ENCODE measurements around the gene CYP4F12.

The CYP4F12 gene

GRCh38 chr19:15672580-15673175 lies at the start of gene CYP4F12:
Gene CYP4F12 (plus strand): TSS chr19:15673087. CDS start chr19:15673530, 443 bp downstream.
- DNase-seq (ENCODE audit: low read depth), result peak; percentile 17
- no peak within 1 kb of the TSS for H3K4me3 ChIP-seq (ENCODE audit: low read length)
- no peak for TF ChIP-seq CTCF (conservative IDR thresholded peaks at IDR 0.05; ENCODE audit: low read length)

- no peak for DNase-seq (ENCODE audit: low read depth)
- H3K4me3 ChIP-seq (ENCODE audit: low read length), result no peak overlapping the region
- TF ChIP-seq CTCF (conservative IDR thresholded peaks at IDR 0.05; ENCODE audit: low read length), result no peak
Observed at GRCh38 chr19:15623711-15624318, 49.1 kb upstream of the CYP4F12 start.

GRCh38 chr19:15628236-15629002 lies 44.5 kb upstream of the CYP4F12 start:
- TF ChIP-seq CTCF (conservative IDR thresholded peaks at IDR 0.05; ENCODE audit: low read length), result no peak

GRCh38 chr19:15629003-15629880 lies 43.6 kb upstream of the CYP4F12 start:
- TF ChIP-seq CTCF (conservative IDR thresholded peaks at IDR 0.05; ENCODE audit: low read length), result peak; percentile 75
- H3K4me3 ChIP-seq (ENCODE audit: low read length), result no peak overlapping the region
- peak; percentile 42 for DNase-seq (ENCODE audit: low read depth)

More at GRCh38 chr19:15628236-15629002, 44.5 kb upstream of the CYP4F12 start:
- no peak for DNase-seq (ENCODE audit: low read depth)
- H3K4me3 ChIP-seq (ENCODE audit: low read length), result no peak overlapping the region

GRCh38 chr19:15631817-15632216 lies 41.1 kb upstream of the CYP4F12 start:
- peak; percentile 33 for TF ChIP-seq CTCF (conservative IDR thresholded peaks at IDR 0.05; ENCODE audit: low read length)
- no peak overlapping the region for H3K4me3 ChIP-seq (ENCODE audit: low read length)
- no peak for DNase-seq (ENCODE audit: low read depth)

- no peak overlapping the region for H3K4me3 ChIP-seq (ENCODE audit: low read length)
Observed at GRCh38 chr19:15633082-15633835, 39.6 kb upstream of the CYP4F12 start.

More at GRCh38 chr19:15633082-15633835, 39.6 kb upstream of the CYP4F12 start:
- no peak for TF ChIP-seq CTCF (conservative IDR thresholded peaks at IDR 0.05; ENCODE audit: low read length)
- DNase-seq (ENCODE audit: low read depth), result no peak

All from AG10803 (cell line).